Activated B cell treated with CpG ODN at 0.5 μM for 24 hours (primary cell): ENCODE results near the gene PHF5A. TPM values are rescaled to one million over a fixed set of nuclear protein-coding genes. Genes with fewer than 3 reads are reported as not detected.

Experiments used
- ATAC-seq: fragments of 200-7000 bp; cut with Tn5 transposase; one replicate; pipeline ENCODE4 v1.10.0; 2021; ENCODE audit warnings: low read depth, mild to moderate bottlenecking, moderate library complexity
- CTCF ChIA-PET: fragments of 350-600 bp; sonication (Branson Sonifier 250); formaldehyde crosslinking; loops from one replicate; lab custom pipeline; 2021; ENCODE audit warnings: antibody characterized with exemption; lab: Charles Lee
- POLR2A ChIA-PET: fragments of 350-600 bp; sonication (Branson Sonifier 250); formaldehyde crosslinking; loops from one replicate; lab custom pipeline; 2021; ENCODE audit warnings: antibody characterized with exemption; lab: Charles Lee
- DNase-seq: peaks from one replicate; pipeline ENCODE4 v3.0.0; 2022
- H3K27ac Mint-ChIP-seq: one replicate; pipeline ENCODE4 v1.8.0; 2020; ENCODE audit warnings: mixed read lengths
- H3K27me3 Mint-ChIP-seq: one replicate; pipeline ENCODE4 v1.8.0; 2021; ENCODE audit warnings: mixed read lengths
- H3K36me3 Mint-ChIP-seq: one replicate; pipeline ENCODE4 v1.8.0; 2021; ENCODE audit warnings: low read depth, mixed read lengths
- H3K4me1 Mint-ChIP-seq: one replicate; pipeline ENCODE4 v1.8.0; 2021; ENCODE audit warnings: mixed read lengths
- H3K4me3 Mint-ChIP-seq: one replicate; pipeline ENCODE4 v1.8.0; 2020; ENCODE audit warnings: mild to moderate bottlenecking, mixed read lengths
- H3K9me3 Mint-ChIP-seq: one replicate; pipeline ENCODE4 v1.8.0; 2020; ENCODE audit warnings: mixed read lengths
- intact Hi-C: fragments of 100-400 bp; cut with micrococcal nuclease; formaldehyde crosslinking; loops from one replicate; pipeline ENCODE4 v1.15.1; 2024
- total RNA-seq: library from RNA; stranded (reverse); gene quantifications from 2 replicates; pipeline ENCODE4 v1.2.3, GENCODE V29; 2022
- TF ChIP-seq, protein P1 (sequence below): fragments of 200-600 bp; IDR thresholded peaks from one replicate; pipeline ENCODE4 v1.8.0; 2022; ENCODE audit warnings: antibody characterized with exemption, mild to moderate bottlenecking

The PHF5A gene
- total RNA-seq, 1 donor from 2014 or later = 54.0 TPM

DNA sequence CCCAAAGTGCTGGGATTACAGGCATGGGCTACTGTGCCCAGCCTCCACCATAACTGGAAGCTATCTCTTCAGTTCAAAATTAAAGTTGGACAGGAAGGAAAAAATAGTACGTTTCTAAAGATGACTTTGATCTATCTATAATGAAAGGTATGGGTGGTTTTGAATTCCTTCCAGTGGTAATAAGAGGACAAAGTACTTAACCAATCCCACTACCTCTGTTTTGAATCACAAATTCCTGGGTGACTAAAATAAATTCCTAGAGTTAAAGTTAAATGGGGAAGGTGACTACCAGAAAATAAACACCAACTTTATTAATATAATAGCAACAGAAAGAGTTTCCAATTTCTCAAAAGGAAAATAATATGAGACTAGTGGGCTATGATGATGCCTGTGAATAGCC is 9.1 kb downstream of the PHF5A start:
- CTCF ChIA-PET = interaction anchor here (1.6 kb wide), 1 partner anchor 56 kb away, joined by 4 read pairs; no protein-coding TSS in a partner anchor
- no peaks in the 10 kb centered on the region for H3K9me3 Mint-ChIP-seq
- H3K4me1 Mint-ChIP-seq = peaks cover 4% of the 10 kb centered on the region
- no peaks in the 10 kb centered on the region for H3K27me3 Mint-ChIP-seq
- no peak overlapping the region for H3K4me3 Mint-ChIP-seq
- ATAC-seq (no peak), DNase-seq (no peak)
- H3K27ac Mint-ChIP-seq = peak overlapping the region; percentile 30
- TF ChIP-seq, protein P1, sequence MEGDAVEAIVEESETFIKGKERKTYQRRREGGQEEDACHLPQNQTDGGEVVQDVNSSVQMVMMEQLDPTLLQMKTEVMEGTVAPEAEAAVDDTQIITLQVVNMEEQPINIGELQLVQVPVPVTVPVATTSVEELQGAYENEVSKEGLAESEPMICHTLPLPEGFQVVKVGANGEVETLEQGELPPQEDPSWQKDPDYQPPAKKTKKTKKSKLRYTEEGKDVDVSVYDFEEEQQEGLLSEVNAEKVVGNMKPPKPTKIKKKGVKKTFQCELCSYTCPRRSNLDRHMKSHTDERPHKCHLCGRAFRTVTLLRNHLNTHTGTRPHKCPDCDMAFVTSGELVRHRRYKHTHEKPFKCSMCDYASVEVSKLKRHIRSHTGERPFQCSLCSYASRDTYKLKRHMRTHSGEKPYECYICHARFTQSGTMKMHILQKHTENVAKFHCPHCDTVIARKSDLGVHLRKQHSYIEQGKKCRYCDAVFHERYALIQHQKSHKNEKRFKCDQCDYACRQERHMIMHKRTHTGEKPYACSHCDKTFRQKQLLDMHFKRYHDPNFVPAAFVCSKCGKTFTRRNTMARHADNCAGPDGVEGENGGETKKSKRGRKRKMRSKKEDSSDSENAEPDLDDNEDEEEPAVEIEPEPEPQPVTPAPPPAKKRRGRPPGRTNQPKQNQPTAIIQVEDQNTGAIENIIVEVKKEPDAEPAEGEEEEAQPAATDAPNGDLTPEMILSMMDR = no peak
- intact Hi-C loops = no loop called here
- H3K36me3 Mint-ChIP-seq = peaks cover 57% of the 10 kb centered on the region
- POLR2A ChIA-PET = interaction anchor here (1.5 to 2.7 kb wide), 4 partner anchors 9 to 20 kb away, joined by 4 to 16 read pairs (median 7); partner anchors contain the start of genes ACO2, PHF5A and TOB2

DNA sequence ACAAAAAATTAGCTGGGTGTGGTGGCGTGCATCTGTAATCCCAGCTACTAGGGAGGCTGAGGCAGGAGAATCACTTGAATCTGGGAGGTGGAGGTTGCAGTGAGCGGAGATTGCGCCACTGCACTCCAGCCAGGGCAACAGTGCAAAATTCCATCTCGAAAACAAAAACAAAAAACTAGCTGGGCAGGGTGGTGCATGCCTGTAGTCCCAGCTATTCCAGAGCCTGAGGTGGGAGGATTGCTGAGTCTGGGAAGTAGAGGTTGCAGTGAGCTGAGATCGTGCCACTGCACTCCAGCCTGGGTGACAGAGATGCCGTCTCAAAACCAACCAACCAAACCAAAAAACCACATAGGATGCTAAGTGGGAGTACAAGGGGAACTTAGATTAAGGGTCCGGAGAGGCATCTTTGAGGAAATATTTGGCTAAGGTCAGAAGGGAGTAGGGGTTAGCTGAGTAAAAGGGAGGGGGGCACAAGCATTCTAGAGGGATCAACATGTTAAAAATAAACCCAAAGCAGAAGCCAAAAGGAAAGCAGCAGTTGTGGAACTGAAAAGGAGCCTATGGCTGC is 10.2 kb downstream of the PHF5A start:
- DNase-seq (no peak), ATAC-seq (no peak)
- TF ChIP-seq, protein P1 = no peak
- no peaks in the 10 kb centered on the region for H3K9me3 Mint-ChIP-seq
- H3K27ac Mint-ChIP-seq = peak overlapping the region; percentile 53
- H3K4me1 Mint-ChIP-seq = peaks cover 4% of the 10 kb centered on the region
- ChIA-PET CTCF (no interaction called here), POLR2A (interaction anchor here (1.3 to 2.7 kb wide), 4 partner anchors 10 to 21 kb away, joined by 4 to 16 read pairs (median 7); partner anchors contain the start of genes ACO2, PHF5A and TOB2)
- H3K27me3 Mint-ChIP-seq = no peaks in the 10 kb centered on the region
- intact Hi-C loops = no loop called here
- H3K4me3 Mint-ChIP-seq = no peak overlapping the region
- H3K36me3 Mint-ChIP-seq = peaks cover 46% of the 10 kb centered on the region

DNA sequence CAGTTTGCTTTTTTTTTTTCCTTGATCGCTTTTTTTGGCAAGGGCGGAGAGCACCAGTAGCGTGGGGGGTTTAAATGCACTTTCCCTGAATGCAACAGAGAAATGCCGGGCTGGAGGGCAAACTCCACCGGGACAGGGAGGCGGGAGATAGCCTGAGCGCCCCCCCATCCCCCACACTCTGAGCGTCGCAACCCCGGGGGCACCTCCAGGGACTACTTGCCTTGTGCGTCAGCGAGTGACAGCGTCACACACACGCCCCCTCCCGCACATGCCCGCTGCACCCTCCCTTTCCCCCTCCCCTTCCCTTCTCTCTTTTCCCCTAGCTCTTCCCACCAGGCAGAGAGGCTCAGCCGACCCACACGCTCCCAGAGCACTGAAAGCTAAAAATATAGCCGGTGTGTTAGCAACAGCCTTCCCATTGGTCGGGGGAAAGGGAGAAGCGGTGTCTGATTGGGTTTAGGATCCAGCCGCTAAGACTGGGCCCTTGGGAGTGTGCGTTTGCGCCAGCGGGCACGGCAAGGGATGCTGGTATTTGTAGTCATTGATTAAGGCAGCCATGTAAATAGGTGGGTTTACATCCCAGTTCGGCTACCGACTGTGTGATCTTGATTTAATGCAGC is 20.2 kb downstream of the PHF5A start:
- Mint-ChIP-seq H3K36me3 (peaks cover 35% of the 10 kb centered on the region), H3K9me3 (no peaks in the 10 kb centered on the region), H3K27me3 (no peaks in the 10 kb centered on the region), H3K27ac (peak overlapping the region; percentile 98), H3K4me3 (peak overlapping the region; percentile 95), H3K4me1 (peaks cover 20% of the 10 kb centered on the region)
- TF ChIP-seq, protein P1 = no peak
- peak; percentile 64 for ATAC-seq
- DNase-seq = peak; percentile 77
- intact Hi-C loops = loop anchor here (1.0 to 10.0 kb wide), 7 partner anchors 21 to 353 kb away; partner anchors contain the start of genes ACO2, DESI1, EP300 and TEF
- ChIA-PET CTCF (interaction anchor here (1.5 to 1.9 kb wide), 3 partner anchors 44 to 70 kb away, joined by 3 to 7 read pairs (median 7); no protein-coding TSS in a partner anchor), POLR2A (interaction anchor here (0.6 to 10.7 kb wide), 21 partner anchors 9 to 414 kb away, joined by 3 to 584 read pairs (median 6); partner anchors contain the start of genes ACO2, DESI1, PHF5A and RANGAP1)

DNA sequence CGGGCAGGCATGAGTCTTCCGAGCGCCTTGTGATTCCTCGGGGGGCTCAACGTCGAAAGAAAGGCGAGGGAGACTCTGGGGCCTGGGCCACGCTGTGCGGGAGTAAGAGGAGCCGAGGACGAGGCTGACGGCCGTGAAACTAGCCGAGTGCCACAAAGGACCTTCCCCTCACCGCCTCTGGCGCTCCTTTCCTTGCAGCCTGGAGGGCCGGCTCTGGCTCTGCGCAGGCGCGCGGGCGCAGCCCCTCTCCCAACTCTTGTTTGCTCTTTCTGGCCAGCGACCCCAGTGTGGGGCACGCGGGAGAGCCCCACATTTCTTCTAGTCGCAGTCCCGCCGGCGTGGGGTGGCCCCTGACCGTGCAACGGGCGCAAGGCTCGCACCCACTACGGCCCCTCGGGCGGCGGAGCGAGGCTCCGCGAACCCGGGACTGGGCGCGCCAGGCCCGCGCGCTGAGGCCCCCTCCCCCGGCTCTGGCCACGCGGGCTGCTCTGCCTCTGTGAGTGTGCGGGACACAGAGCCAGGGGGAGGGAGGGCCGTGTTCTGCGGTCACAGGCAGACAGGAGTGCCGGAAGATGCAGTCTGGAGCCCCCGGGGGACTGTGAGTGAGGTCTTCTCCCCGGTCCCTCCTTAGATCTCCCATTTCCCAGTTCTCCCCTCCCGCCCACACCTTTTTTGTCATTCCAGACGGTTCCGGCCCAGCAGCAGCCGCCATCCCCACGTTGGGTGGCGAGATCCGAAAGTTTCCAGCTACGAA is 20.9 kb downstream of the PHF5A start:
- ATAC-seq = peak; percentile 7
- Mint-ChIP-seq H3K27me3 (no peaks in the 10 kb centered on the region), H3K36me3 (peaks cover 41% of the 10 kb centered on the region), H3K27ac (peak overlapping the region; percentile 98), H3K9me3 (no peaks in the 10 kb centered on the region), H3K4me3 (peak overlapping the region; percentile 95), H3K4me1 (peaks cover 27% of the 10 kb centered on the region)
- intact Hi-C loops = loop anchor here (1.0 to 10.0 kb wide), 9 partner anchors 22 to 353 kb away; partner anchors contain the start of genes ACO2, DESI1, EP300 and RANGAP1
- TF ChIP-seq, protein P1 = no peak
- peak; percentile 67 for DNase-seq
- CTCF ChIA-PET = interaction anchor here (1.0 to 3.1 kb wide), 6 partner anchors 31 to 70 kb away, joined by 3 to 19 read pairs (median 5); no protein-coding TSS in a partner anchor
- POLR2A ChIA-PET = interaction anchor here (0.6 to 10.7 kb wide), 34 partner anchors 9 to 1168 kb away, joined by 3 to 584 read pairs (median 8); partner anchors contain the start of genes ACO2, CCDC134, DESI1 and NDUFA6
